Stomach (tissue), 9 donors: Measurements from ENCODE around the gene CHTF18. TPM values are rescaled to one million over a fixed set of nuclear protein-coding genes. Genes with fewer than 3 reads are reported as not detected.

Source experiments
- DNase-seq, 2 donors: peaks; one replicate each; pipeline versions ENCODE4 v3.0.0 to v3.0.0-alpha.2; 2013 to 2019
- H3K27ac ChIP-seq, 5 donors: fragments of 200-600 bp in 4 of 5; sonication (generic) in 4 of 5; one replicate each; pipeline ENCODE4 v1.5.1; 2013 to 2019; ENCODE audit warnings: mild to moderate bottlenecking in 1 of 5, moderate library complexity in 1 of 5
- H3K27me3 ChIP-seq, 3 donors: fragments of 200-600 bp; sonication (generic); one replicate each; pipeline ENCODE4 v1.5.1; 2017 to 2019; ENCODE audit warnings: mixed run types in 1 of 3
- H3K36me3 ChIP-seq, 4 donors: fragments of 200-600 bp; sonication (generic); 1 replicate in 3 of 4; 2 replicates in 1 of 4; pipeline ENCODE4 v1.5.1; 2016 to 2019
- H3K4me1 ChIP-seq, 4 donors: fragments of 200-600 bp; sonication (generic); one replicate each; pipeline ENCODE4 v1.5.1; 2016 to 2019
- H3K4me3 ChIP-seq, 4 donors: fragments of 200-600 bp; sonication (generic) in 3 of 4; one replicate each; pipeline ENCODE4 v1.5.1; 2016 to 2019; ENCODE audit warnings: mild to moderate bottlenecking in 1 of 4
- H3K9me3 ChIP-seq, 4 donors: fragments of 200-600 bp; sonication (generic); one replicate each; pipeline ENCODE4 v1.5.1; 2016 to 2019
- EP300 ChIP-seq: sonication (generic); formaldehyde crosslinking; IDR thresholded peaks from one replicate; pipeline ENCODE4 v1.6.1; 2017; ENCODE audit warnings: antibody characterized with exemption
- POLR2A ChIP-seq, 4 donors: fragments of 450-650 bp; IDR thresholded peaks; one replicate each; pipeline ENCODE4 v1.6.1; 2016; ENCODE audit warnings: antibody characterized with exemption in 4 of 4, control low read depth in 2 of 4, mild to moderate bottlenecking in 1 of 4, moderate library complexity in 1 of 4
- POLR2AphosphoS5 ChIP-seq, 3 donors: sonication (generic); formaldehyde crosslinking; IDR thresholded peaks; one replicate each; pipeline ENCODE4 v1.6.1; 2016; ENCODE audit warnings: antibody characterized with exemption in 3 of 3
- WGBS, 5 donors: extraction: QIAGEN DNeasy Blood & Tissue Kit in 3 of 5; methylation state at CpG; one replicate each; pipeline versions ENCODE4 v1.1.5 to v1.1.7; 2013 to 2018; 5-methylcytosine and 5-hydroxymethylcytosine counted together
- intact Hi-C: fragments of 100-400 bp; cut with DNase I; formaldehyde crosslinking; loops from one replicate; pipeline ENCODE4 v1.15.1; 2023; ENCODE audit warnings: low total_unique reads
- polyA plus RNA-seq, 3 donors: library from polyadenylated mRNA; stranded (reverse); fragments of 200-250 nt; gene quantifications; one replicate each; pipeline ENCODE4 v1.2.3, GENCODE V29; 2013
- total RNA-seq, 5 donors: library from RNA; depleted of rRNA; stranded (reverse); fragments of >200 nt; gene quantifications; one replicate each; pipeline versions ENCODE4 v1.1.0 to v1.2.3, GENCODE V29; 2014 to 2016
- TF ChIP-seq, protein P1 (sequence below), 7 experiments: fragments of 450-650 bp in 4 of 7; fragments of 200-600 bp in 3 of 7; sonication (generic) in 3 of 7; IDR thresholded peaks; one replicate each; pipeline ENCODE4 v1.5.1; 2016 to 2019; ENCODE audit warnings: antibody characterized with exemption in 7 of 7, control low read depth in 2 of 7, mild to moderate bottlenecking in 1 of 7
- donor health status: healthy with polysubstance abuse.
- donor health status: Bipolar disorder and iron deficiency.
- donor health status: healthy.

The CHTF18 gene
- total and polyA plus RNA-seq, 8 donors: 2.9 to 143 (median 21.5) TPM

GRCh38 chr16:838741-839140, 50.3 kb downstream of the CHTF18 start:
- peaks cover 16 to 39% (median 33%) of the 10 kb centered on the region in 4 donors for H3K9me3 ChIP-seq
- H3K36me3 ChIP-seq: no peaks in the 10 kb centered on the region
- no peaks in the 10 kb centered on the region for H3K4me1 ChIP-seq
- intact Hi-C loops: no loop called here
- peaks cover 4 to 49% (median 8%) of the 10 kb centered on the region in 3 donors for H3K27me3 ChIP-seq
- H3K27ac ChIP-seq: no peak overlapping the region
- H3K4me3 ChIP-seq: no peak overlapping the region
- no peak for TF ChIP-seq EP300
- TF ChIP-seq, protein P1, sequence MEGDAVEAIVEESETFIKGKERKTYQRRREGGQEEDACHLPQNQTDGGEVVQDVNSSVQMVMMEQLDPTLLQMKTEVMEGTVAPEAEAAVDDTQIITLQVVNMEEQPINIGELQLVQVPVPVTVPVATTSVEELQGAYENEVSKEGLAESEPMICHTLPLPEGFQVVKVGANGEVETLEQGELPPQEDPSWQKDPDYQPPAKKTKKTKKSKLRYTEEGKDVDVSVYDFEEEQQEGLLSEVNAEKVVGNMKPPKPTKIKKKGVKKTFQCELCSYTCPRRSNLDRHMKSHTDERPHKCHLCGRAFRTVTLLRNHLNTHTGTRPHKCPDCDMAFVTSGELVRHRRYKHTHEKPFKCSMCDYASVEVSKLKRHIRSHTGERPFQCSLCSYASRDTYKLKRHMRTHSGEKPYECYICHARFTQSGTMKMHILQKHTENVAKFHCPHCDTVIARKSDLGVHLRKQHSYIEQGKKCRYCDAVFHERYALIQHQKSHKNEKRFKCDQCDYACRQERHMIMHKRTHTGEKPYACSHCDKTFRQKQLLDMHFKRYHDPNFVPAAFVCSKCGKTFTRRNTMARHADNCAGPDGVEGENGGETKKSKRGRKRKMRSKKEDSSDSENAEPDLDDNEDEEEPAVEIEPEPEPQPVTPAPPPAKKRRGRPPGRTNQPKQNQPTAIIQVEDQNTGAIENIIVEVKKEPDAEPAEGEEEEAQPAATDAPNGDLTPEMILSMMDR (IDR thresholded peaks at IDR 0.05): no peak
- TF ChIP-seq POLR2A (IDR thresholded peaks at IDR 0.05): no peak
- no peak for TF ChIP-seq POLR2AphosphoS5 (IDR thresholded peaks at IDR 0.05)
- WGBS, 5 donors: 79 to 91% (median 80%) methylated on average over 11 to 14 of the region's 14 CpGs
- DNase-seq: no peak

DNA sequence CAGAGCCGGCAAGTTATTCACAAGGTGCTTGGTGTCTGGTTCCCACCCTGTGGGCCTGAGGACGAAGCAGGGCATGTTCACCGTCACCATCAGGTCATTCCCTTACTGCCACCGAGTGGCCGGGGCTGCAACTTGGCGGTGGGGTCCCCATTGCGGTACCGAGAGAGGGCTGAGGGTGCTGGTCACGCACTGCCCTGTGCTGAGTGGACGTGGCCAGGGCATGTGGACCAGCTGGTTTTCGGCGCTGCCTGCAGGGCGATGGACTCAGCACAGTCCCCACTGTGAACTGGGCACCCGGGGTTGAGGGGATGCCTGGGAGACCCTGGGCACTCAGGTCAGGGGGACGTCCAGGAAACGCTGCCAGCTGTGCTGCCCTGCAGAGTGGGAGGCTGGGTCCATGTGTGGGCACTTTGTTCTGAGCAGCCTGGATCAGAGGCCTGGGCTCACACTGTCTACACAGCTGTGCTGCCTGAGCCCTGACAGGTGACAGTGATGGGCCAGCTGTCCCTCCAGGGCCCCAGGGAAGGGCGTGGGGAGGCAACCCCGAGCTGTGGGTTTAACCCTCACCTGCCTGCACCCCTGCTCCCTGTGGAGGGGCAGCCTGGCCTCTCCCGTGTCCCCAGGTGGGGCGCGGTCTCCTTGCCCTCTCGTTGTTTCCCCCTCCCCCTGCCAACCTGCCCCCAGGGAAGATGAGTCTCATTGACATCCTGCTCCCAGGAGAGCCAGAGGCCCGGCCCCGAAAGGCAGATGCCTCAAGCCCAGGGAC, 51.4 kb downstream of the CHTF18 start:
- Histone ChIP-seq H3K36me3 (no peaks in the 10 kb centered on the region), H3K27me3 (peaks cover 4 to 49% (median 8%) of the 10 kb centered on the region in 3 donors), H3K4me1 (no peaks in the 10 kb centered on the region), H3K27ac (no peak overlapping the region), H3K9me3 (peaks cover 16 to 31% (median 29%) of the 10 kb centered on the region in 4 donors), H3K4me3 (no peak overlapping the region)
- intact Hi-C loops: no loop called here
- DNase-seq: no peak
- WGBS, 5 donors: 68 to 77% (median 74%) methylated on average over 15 to 24 of the region's 24 CpGs
- TF ChIP-seq, protein P1 (IDR thresholded peaks at IDR 0.05): no peak
- TF ChIP-seq POLR2A (IDR thresholded peaks at IDR 0.05): no peak
- no peak for TF ChIP-seq EP300
- no peak for TF ChIP-seq POLR2AphosphoS5 (IDR thresholded peaks at IDR 0.05)

DNA sequence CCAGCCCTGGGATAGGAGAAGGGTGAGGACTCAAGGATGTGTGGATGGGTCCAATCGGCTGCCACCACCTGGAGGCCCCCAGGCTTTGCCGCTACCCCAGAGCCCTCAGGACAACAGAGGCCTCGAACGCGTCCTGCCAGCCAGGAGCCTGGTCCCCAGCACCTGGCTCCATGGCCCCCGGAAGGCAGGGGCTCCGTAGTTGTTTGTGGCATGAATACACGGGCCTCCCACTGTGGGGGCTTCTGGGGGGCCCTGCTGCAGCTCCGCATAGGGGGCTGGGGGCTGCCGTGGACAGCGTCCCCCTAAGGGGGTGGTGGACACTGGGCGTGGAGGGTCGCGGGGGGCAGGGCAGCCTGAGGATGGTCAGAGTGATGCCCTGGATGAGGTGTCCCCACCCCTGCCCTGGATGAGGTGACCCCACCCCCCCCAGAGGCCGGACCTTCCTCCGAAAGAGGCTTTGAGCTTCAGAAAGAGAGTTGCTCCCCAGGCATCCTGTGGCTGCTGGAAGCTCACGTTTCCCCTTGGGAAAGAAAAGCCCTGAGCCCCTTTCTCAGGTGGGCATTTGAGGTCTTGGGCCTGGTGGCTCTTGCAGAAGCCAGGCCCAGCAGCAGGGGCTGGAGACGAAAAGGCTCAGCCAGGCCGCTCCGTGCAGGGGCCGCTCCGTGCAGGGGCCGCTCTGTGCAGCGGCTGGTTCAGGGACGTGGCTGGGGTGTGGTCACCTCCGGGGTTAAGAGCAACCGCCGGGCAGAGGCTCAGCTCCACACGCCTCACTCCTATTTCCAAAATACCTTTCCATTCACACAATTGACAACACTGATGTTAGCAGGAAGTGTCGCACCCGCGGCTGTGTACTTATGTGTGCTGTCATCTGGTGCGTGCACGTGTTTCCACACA, 52.4 kb downstream of the CHTF18 start:
- DNase-seq: no peak
- intact Hi-C loops: no loop called here
- WGBS, 5 donors: 67 to 79% (median 71%) methylated on average over 12 to 34 of the region's 34 CpGs

GRCh38 chr16:841455-842060, 53.1 kb downstream of the CHTF18 start:
- H3K4me1 ChIP-seq: no peaks in the 10 kb centered on the region
- WGBS, 5 donors: 79 to 89% (median 83%) methylated on average over 9 to 27 of the region's 27 CpGs
- H3K27ac ChIP-seq: no peak overlapping the region
- no peak overlapping the region for H3K4me3 ChIP-seq
- H3K9me3 ChIP-seq: peaks cover 4 to 17% (median 12%) of the 10 kb centered on the region in 4 donors
- H3K36me3 ChIP-seq: no peaks in the 10 kb centered on the region
- no peak for DNase-seq
- TF ChIP-seq POLR2AphosphoS5 (IDR thresholded peaks at IDR 0.05) (no peak), POLR2A (IDR thresholded peaks at IDR 0.05) (no peak), EP300 (no peak)
- TF ChIP-seq, protein P1 (IDR thresholded peaks at IDR 0.05): no peak
- intact Hi-C loops: no loop called here
- H3K27me3 ChIP-seq: peaks cover 4 to 49% (median 8%) of the 10 kb centered on the region in 3 donors

More for the DNA sequence above, 52.4 kb downstream of the CHTF18 start:
- Histone ChIP-seq H3K4me3 (no peak overlapping the region), H3K27ac (no peak overlapping the region), H3K9me3 (peaks cover 12 to 25% (median 20%) of the 10 kb centered on the region in 4 donors), H3K4me1 (no peaks in the 10 kb centered on the region), H3K27me3 (peaks cover 4 to 49% (median 8%) of the 10 kb centered on the region in 3 donors), H3K36me3 (no peaks in the 10 kb centered on the region)
- no peak for TF ChIP-seq POLR2AphosphoS5 (IDR thresholded peaks at IDR 0.05)
